ENCODE measurements around the gene PBX2.
"Not testable (repeated sequence)": the region's sequence is repeated elsewhere in the genome, so short reads cannot be mapped to it uniquely, and the experiment has no call there.

The PBX2 gene

GRCh38 chr6:32195652-32195901, 5.6 kb upstream of the PBX2 start:
- Mint-ChIP-seq H3K27me3 (no peaks in the 10 kb centered on the region), H3K4me3 (peak overlapping the region; percentile 98), H3K9me3 (no peaks in the 10 kb centered on the region), H3K27ac (peak overlapping the region; percentile 99), H3K4me1 (peaks cover 32% of the 10 kb centered on the region), H3K36me3 (peaks cover 13% of the 10 kb centered on the region)
- ATAC-seq (ENCODE audit: low read depth) (no peak), DNase-seq (ENCODE audit: low spot score in 2 of 2) (no peak)

- DNase-seq (ENCODE audit: low spot score in 2 of 2) (no peak), ATAC-seq (ENCODE audit: low read depth) (no peak)
- peak overlapping the region; percentile 98 for H3K4me3 Mint-ChIP-seq
- H3K9me3 Mint-ChIP-seq, result no peaks in the 10 kb centered on the region
- peaks cover 15% of the 10 kb centered on the region for H3K36me3 Mint-ChIP-seq
- H3K4me1 Mint-ChIP-seq, result peaks cover 32% of the 10 kb centered on the region
- no peaks in the 10 kb centered on the region for H3K27me3 Mint-ChIP-seq
- peak overlapping the region; percentile 99 for H3K27ac Mint-ChIP-seq
Measured at GRCh38 chr6:32194825-32195651, 5.0 kb upstream of the PBX2 start.

- peaks cover 15% of the 10 kb centered on the region for H3K36me3 Mint-ChIP-seq
- H3K9me3 Mint-ChIP-seq, result no peaks in the 10 kb centered on the region
- H3K4me1 Mint-ChIP-seq, result peaks cover 33% of the 10 kb centered on the region
- ATAC-seq (ENCODE audit: low read depth), result no peak
- H3K27me3 Mint-ChIP-seq, result no peaks in the 10 kb centered on the region
- no peak overlapping the region for H3K4me3 Mint-ChIP-seq
- no peak overlapping the region for H3K27ac Mint-ChIP-seq
- DNase-seq (ENCODE audit: low spot score in 2 of 2), result no peak
Measured at GRCh38 chr6:32194388-32194787, 4.4 kb upstream of the PBX2 start.

- Mint-ChIP-seq H3K4me3 (peak overlapping the region; percentile 100), H3K36me3 (peaks cover 24% of the 10 kb centered on the region), H3K27ac (peak overlapping the region; percentile 95), H3K4me1 (peaks cover 42% of the 10 kb centered on the region)
- not testable (repeated sequence) for DNase-seq (ENCODE audit: low spot score in 2 of 2); ATAC-seq (ENCODE audit: low read depth); H3K27me3 Mint-ChIP-seq; H3K9me3 Mint-ChIP-seq
Measured at GRCh38 chr6:32193096-32193495, 3.1 kb upstream of the PBX2 start.

GRCh38 chr6:32192608-32193039, 2.6 kb upstream of the PBX2 start, which contains the start of gene GPSM3:
Gene GPSM3, minus strand, starts transcription at chr6:32192643. Its CDS starts 130 bp downstream, at chr6:32192513.
- Mint-ChIP-seq H3K4me3 (peak within 1 kb of the TSS; percentile 100), H3K9me3 (no peaks in the 10 kb centered on the region), H3K4me1 (peaks cover 44% of the 10 kb centered on the region), H3K27me3 (no peaks in the 10 kb centered on the region), H3K36me3 (peaks cover 25% of the 10 kb centered on the region), H3K27ac (peak within 1 kb of the TSS; percentile 95)
- ATAC-seq (ENCODE audit: low read depth) (no peak), DNase-seq (ENCODE audit: low spot score in 2 of 2) (peak in 1 of 2 donors; percentile 54)

GRCh38 chr6:32191696-32192607, 1.9 kb upstream of the PBX2 start:
- H3K9me3 Mint-ChIP-seq, result no peaks in the 10 kb centered on the region
- H3K36me3 Mint-ChIP-seq, result peaks cover 31% of the 10 kb centered on the region
- DNase-seq (ENCODE audit: low spot score in 2 of 2) (no peak), ATAC-seq (ENCODE audit: low read depth) (no peak)
- H3K4me3 Mint-ChIP-seq, result peak overlapping the region; percentile 100
- H3K4me1 Mint-ChIP-seq, result peaks cover 48% of the 10 kb centered on the region
- peak overlapping the region; percentile 95 for H3K27ac Mint-ChIP-seq
- H3K27me3 Mint-ChIP-seq, result no peaks in the 10 kb centered on the region

- H3K4me1 Mint-ChIP-seq, result peaks cover 50% of the 10 kb centered on the region
- H3K36me3 Mint-ChIP-seq, result peaks cover 36% of the 10 kb centered on the region
- DNase-seq (ENCODE audit: low spot score in 2 of 2), result no peak
Measured at GRCh38 chr6:32190911-32191677, 1.1 kb upstream of the PBX2 start.

GRCh38 chr6:32189742-32190053, 304 bp downstream of the PBX2 start:
- DNase-seq (ENCODE audit: low spot score in 2 of 2) (no peak), ATAC-seq (ENCODE audit: low read depth) (no peak)
- no peaks in the 10 kb centered on the region for H3K27me3 Mint-ChIP-seq
- peaks cover 41% of the 10 kb centered on the region for H3K36me3 Mint-ChIP-seq
- H3K4me1 Mint-ChIP-seq, result peaks cover 46% of the 10 kb centered on the region
- H3K4me3 Mint-ChIP-seq, result peak overlapping the region; percentile 88
- H3K9me3 Mint-ChIP-seq, result no peaks in the 10 kb centered on the region
- H3K27ac Mint-ChIP-seq, result peak overlapping the region; percentile 95

More at GRCh38 chr6:32190911-32191677, 1.1 kb upstream of the PBX2 start:
- Mint-ChIP-seq H3K4me3 (peak overlapping the region; percentile 100), H3K27ac (peak overlapping the region; percentile 95), H3K27me3 (no peaks in the 10 kb centered on the region), H3K9me3 (no peaks in the 10 kb centered on the region)
- no peak for ATAC-seq (ENCODE audit: low read depth)

GRCh38 chr6:32189069-32189741, 797 bp downstream of the PBX2 start:
- Mint-ChIP-seq H3K36me3 (peaks cover 41% of the 10 kb centered on the region), H3K27me3 (no peaks in the 10 kb centered on the region), H3K4me1 (peaks cover 44% of the 10 kb centered on the region), H3K4me3 (peak overlapping the region; percentile 88), H3K9me3 (no peaks in the 10 kb centered on the region), H3K27ac (peak overlapping the region; percentile 95)
- ATAC-seq (ENCODE audit: low read depth) (no peak), DNase-seq (ENCODE audit: low spot score in 2 of 2) (no peak)

GRCh38 chr6:32188381-32189068, 1.5 kb downstream of the PBX2 start:
- Mint-ChIP-seq H3K36me3 (peaks cover 41% of the 10 kb centered on the region), H3K27me3 (no peaks in the 10 kb centered on the region), H3K4me3 (peak overlapping the region; percentile 88), H3K27ac (peak overlapping the region; percentile 95), H3K9me3 (no peaks in the 10 kb centered on the region), H3K4me1 (peaks cover 40% of the 10 kb centered on the region)
- DNase-seq (ENCODE audit: low spot score in 2 of 2), result no peak
- ATAC-seq (ENCODE audit: low read depth), result no peak

GRCh38 chr6:32187725-32188380, 2.1 kb downstream of the PBX2 start:
- H3K27ac Mint-ChIP-seq, result peak overlapping the region; percentile 99
- peak overlapping the region; percentile 51 for H3K4me3 Mint-ChIP-seq
- H3K4me1 Mint-ChIP-seq, result peaks cover 39% of the 10 kb centered on the region
- ATAC-seq (ENCODE audit: low read depth); H3K27me3 Mint-ChIP-seq; DNase-seq (ENCODE audit: low spot score in 2 of 2); H3K9me3 Mint-ChIP-seq: not testable (repeated sequence)
- peaks cover 41% of the 10 kb centered on the region for H3K36me3 Mint-ChIP-seq

GRCh38 chr6:32187009-32187709, 2.8 kb downstream of the PBX2 start:
- peaks cover 39% of the 10 kb centered on the region for H3K36me3 Mint-ChIP-seq
- peaks cover 38% of the 10 kb centered on the region for H3K4me1 Mint-ChIP-seq
- DNase-seq (ENCODE audit: low spot score in 2 of 2), result no peak
- no peak for ATAC-seq (ENCODE audit: low read depth)
- H3K4me3 Mint-ChIP-seq, result peak overlapping the region; percentile 52
- H3K27me3 Mint-ChIP-seq, result no peaks in the 10 kb centered on the region
- peak overlapping the region; percentile 99 for H3K27ac Mint-ChIP-seq
- H3K9me3 Mint-ChIP-seq, result no peaks in the 10 kb centered on the region

Measured in memory B cell (primary cell).